WTC11 (cell line): ENCODE results near the gene LONP2.

Experiments used
- AFF4 ChIP-seq: sonication (generic); formaldehyde crosslinking; IDR thresholded peaks from 2 replicates; pipeline ENCODE4 v1.8.1; 2023; ENCODE audit warnings: mild to moderate bottlenecking, missing genetic modification reagents, borderline replicate concordance
- CREB1 ChIP-seq: sonication (generic); formaldehyde crosslinking; IDR thresholded peaks from 2 replicates; pipeline ENCODE4 v1.8.0; 2023; ENCODE audit warnings: mild to moderate bottlenecking, missing genetic modification reagents
- IRF2 ChIP-seq: sonication (generic); formaldehyde crosslinking; IDR thresholded peaks from 2 replicates; pipeline ENCODE4 v1.8.0; 2022; ENCODE audit warnings: low read depth, missing genetic modification reagents, borderline replicate concordance
- MAX ChIP-seq: sonication (generic); formaldehyde crosslinking; IDR thresholded peaks from 2 replicates; pipeline ENCODE4 v1.8.0; 2022; ENCODE audit warnings: mild to moderate bottlenecking, missing genetic modification reagents
- MXD4 ChIP-seq: fragments of 250-450 bp; sonication (Bioruptor Pico); IDR thresholded peaks from 2 replicates; pipeline ENCODE4 v1.8.0; 2021; ENCODE audit warnings: mild to moderate bottlenecking, moderate library complexity, borderline replicate concordance
- SP1 ChIP-seq: sonication (generic); formaldehyde crosslinking; conservative IDR thresholded peaks from 2 replicates; pipeline ENCODE4 v1.8.1; 2022; ENCODE audit warnings: missing genetic modification reagents
- ZBTB21 ChIP-seq: sonication (generic); formaldehyde crosslinking; IDR thresholded peaks from 2 replicates; pipeline ENCODE4 v1.8.1; 2023; ENCODE audit warnings: mild to moderate bottlenecking, missing genetic modification reagents, borderline replicate concordance
- ZNF281 ChIP-seq: sonication (generic); formaldehyde crosslinking; IDR thresholded peaks from 2 replicates; pipeline ENCODE4 v1.8.0; 2023; ENCODE audit warnings: mild to moderate bottlenecking, missing genetic modification reagents
- ZNF512 ChIP-seq: sonication (generic); formaldehyde crosslinking; IDR thresholded peaks from 2 replicates; pipeline ENCODE4 v1.8.1; 2022; ENCODE audit warnings: missing genetic modification reagents, borderline replicate concordance
- ZSCAN18 ChIP-seq: fragments of 250-450 bp; sonication (Bioruptor Pico); IDR thresholded peaks from 2 replicates; pipeline ENCODE4 v2.1.2; 2022; ENCODE audit warnings: mild to moderate bottlenecking, moderate library complexity
- TF ChIP-seq, protein P1 (sequence below): fragments of 200-600 bp; IDR thresholded peaks from 2 replicates; pipeline ENCODE4 v1.8.0; 2022; ENCODE audit warnings: antibody characterized with exemption
- TF ChIP-seq, protein P2 (sequence below): sonication (generic); formaldehyde crosslinking; IDR thresholded peaks from 2 replicates; pipeline ENCODE4 v1.8.0; 2022; ENCODE audit warnings: mild to moderate bottlenecking, missing genetic modification reagents

GRCh38 chr16:48374255-48374654 lies 130.2 kb downstream of the LONP2 start:
- TF ChIP-seq, protein P1, sequence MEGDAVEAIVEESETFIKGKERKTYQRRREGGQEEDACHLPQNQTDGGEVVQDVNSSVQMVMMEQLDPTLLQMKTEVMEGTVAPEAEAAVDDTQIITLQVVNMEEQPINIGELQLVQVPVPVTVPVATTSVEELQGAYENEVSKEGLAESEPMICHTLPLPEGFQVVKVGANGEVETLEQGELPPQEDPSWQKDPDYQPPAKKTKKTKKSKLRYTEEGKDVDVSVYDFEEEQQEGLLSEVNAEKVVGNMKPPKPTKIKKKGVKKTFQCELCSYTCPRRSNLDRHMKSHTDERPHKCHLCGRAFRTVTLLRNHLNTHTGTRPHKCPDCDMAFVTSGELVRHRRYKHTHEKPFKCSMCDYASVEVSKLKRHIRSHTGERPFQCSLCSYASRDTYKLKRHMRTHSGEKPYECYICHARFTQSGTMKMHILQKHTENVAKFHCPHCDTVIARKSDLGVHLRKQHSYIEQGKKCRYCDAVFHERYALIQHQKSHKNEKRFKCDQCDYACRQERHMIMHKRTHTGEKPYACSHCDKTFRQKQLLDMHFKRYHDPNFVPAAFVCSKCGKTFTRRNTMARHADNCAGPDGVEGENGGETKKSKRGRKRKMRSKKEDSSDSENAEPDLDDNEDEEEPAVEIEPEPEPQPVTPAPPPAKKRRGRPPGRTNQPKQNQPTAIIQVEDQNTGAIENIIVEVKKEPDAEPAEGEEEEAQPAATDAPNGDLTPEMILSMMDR: no peak
- TF ChIP-seq MAX (CRISPR knock-in tag) (no peak), CREB1 (no peak), ZBTB21 (CRISPR knock-in tag) (no peak), ZNF512 (no peak), ZNF281 (CRISPR knock-in tag) (no peak), SP1 (no peak), AFF4 (CRISPR knock-in tag) (no peak), ZSCAN18 (CRISPR knock-in tag) (no peak), IRF2 (no peak), MXD4 (no peak)
- TF ChIP-seq, protein P2, sequence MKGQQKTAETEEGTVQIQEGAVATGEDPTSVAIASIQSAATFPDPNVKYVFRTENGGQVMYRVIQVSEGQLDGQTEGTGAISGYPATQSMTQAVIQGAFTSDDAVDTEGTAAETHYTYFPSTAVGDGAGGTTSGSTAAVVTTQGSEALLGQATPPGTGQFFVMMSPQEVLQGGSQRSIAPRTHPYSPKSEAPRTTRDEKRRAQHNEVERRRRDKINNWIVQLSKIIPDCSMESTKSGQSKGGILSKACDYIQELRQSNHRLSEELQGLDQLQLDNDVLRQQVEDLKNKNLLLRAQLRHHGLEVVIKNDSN: no peak
